GM12872 (cell line): ENCODE results near the gene GPR15.

ENCODE experiments used
- TF ChIP-seq, protein P1 (sequence below): IDR thresholded peaks from 3 replicates; pipeline ENCODE4 v1.5.1; 2011; ENCODE audit warnings: low read depth, mild to moderate bottlenecking, low read length, moderate library complexity; ENCODE audit not compliant: insufficient read depth

Gene GPR15

DNA sequence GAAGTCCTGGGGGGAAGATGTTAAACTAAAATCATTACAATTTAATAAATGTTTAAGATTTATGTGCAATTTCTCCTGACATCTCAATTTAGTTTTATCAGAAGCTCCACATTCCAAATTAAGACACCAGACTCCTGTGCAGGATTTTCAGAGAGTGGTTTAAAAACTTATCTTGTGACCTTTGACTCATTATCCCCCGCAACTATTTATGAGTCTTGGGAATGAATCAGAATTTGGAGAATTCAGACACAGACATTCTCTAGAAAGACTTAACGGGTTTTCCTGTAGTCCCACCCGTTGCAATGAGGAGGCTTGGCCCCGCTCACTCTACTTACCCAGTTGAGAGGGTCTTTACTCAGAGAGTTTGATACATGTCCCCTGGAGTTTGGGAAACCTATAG lies 27.2 kb upstream of the GPR15 start:
- TF ChIP-seq, protein P1, sequence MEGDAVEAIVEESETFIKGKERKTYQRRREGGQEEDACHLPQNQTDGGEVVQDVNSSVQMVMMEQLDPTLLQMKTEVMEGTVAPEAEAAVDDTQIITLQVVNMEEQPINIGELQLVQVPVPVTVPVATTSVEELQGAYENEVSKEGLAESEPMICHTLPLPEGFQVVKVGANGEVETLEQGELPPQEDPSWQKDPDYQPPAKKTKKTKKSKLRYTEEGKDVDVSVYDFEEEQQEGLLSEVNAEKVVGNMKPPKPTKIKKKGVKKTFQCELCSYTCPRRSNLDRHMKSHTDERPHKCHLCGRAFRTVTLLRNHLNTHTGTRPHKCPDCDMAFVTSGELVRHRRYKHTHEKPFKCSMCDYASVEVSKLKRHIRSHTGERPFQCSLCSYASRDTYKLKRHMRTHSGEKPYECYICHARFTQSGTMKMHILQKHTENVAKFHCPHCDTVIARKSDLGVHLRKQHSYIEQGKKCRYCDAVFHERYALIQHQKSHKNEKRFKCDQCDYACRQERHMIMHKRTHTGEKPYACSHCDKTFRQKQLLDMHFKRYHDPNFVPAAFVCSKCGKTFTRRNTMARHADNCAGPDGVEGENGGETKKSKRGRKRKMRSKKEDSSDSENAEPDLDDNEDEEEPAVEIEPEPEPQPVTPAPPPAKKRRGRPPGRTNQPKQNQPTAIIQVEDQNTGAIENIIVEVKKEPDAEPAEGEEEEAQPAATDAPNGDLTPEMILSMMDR: no peak

DNA sequence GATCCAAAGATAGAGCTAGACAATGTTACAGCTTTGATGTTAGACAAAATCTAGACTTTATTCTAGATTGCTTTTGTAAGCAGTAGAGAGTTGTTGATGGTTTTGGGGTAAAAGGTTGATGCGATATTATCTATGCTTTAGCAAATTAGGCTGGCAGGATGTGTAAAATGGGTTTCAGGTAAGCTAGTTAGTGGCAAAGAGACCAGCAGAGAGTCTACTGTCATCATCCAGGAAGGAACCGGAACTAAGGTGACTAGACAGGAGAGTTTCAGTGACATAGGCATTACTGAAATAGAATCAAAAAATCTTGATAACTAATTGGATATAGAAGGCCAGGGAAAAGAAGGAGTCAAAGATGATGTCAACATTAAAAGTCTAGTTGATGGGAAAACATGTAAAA lies 23.2 kb upstream of the GPR15 start:
- TF ChIP-seq, protein P1: no peak

DNA sequence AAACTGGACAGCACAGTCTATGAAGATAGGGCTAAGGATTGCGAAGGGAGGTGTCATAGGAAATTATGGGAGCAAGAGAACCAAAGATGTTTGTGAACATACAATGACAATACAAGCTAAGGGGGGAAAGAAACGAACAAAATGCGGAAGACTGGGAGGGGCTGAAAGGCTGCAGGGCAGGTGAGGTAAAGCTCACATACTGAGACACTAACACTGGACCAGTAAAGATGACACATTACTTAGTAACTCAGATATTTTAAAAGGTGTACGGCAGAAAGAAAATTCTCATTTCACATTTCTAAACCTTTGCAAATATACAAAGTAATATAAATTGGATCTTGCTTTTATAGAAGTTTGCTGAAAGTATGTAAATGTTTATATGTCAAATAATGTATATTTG lies 19.2 kb upstream of the GPR15 start:
- TF ChIP-seq, protein P1: no peak

DNA sequence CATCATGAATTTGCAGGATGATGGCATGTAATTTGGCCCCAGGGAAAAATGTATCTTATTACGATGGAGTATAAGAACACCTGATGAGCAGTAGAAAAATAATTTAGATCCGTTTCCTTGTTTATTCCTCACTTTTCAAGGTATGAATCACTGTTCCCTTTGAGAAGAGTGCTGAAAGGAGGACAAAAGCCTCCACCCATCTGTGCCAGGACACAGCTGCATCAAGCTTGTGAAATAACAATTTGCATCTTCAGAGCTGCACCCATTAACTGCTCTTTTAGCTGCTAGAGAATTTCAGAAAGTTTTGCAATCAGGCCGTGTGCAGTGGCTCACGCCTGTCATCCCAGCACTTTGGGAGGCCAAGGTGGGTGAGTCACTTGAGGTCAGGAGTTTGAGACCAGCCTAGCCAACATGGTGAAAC lies 18.7 kb upstream of the GPR15 start:
- TF ChIP-seq, protein P1: no peak

DNA sequence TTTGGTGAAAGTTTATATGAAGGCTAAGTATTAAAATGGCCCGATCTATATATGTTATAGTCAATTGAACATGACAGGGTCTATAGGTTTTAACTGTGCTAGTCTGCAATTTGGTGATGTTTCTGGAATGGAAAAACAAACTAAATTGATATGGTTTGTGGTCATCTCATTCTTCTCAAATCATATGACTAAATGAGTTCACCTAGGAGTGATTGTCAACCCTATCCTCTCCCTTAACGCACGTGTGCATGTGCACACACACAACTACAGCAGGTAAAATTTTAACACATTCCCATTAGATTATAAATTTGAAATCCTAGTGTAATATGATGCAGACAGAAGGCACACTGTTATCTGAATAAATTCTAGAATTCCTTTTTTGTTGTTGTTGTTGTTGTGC lies 18.0 kb upstream of the GPR15 start:
- TF ChIP-seq, protein P1: no peak

DNA sequence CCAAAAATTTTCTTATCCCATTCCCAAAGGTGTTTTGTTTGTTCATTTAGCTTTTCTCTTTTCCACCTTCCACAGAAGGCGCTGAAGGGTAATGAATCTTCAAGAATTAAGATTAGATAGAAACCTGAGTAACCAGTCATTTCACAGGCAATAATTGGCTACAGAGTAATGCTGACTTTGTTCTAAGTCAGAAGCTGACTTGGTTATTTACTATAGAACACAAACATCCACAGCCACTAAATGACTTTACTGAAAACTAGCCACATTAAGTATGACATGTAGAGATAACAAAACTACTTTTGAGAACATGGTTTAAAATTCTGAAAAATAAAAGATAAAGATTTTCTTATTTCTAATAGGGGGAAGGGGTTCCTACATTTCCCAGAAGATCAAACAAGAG lies 16.8 kb upstream of the GPR15 start:
- TF ChIP-seq, protein P1: no peak

DNA sequence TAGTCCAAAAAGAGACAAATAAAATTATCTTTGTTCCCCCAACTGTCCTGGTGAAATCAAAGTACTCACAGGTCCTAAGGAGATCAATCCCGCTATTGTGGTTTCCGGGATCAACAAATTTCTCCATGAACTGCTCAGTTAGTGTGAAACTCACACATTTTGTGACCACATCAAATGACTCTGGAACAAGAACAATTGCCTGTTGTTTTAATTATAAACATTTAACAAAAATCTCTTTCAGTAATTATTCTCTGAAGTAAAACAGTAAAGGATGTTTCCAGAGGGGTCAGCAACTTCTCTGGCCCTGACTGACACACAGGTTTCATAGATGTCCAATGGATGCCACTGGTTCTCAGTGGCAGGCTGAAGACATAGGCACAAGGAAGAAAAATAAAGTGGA lies 13.0 kb upstream of the GPR15 start:
- TF ChIP-seq, protein P1: no peak

DNA sequence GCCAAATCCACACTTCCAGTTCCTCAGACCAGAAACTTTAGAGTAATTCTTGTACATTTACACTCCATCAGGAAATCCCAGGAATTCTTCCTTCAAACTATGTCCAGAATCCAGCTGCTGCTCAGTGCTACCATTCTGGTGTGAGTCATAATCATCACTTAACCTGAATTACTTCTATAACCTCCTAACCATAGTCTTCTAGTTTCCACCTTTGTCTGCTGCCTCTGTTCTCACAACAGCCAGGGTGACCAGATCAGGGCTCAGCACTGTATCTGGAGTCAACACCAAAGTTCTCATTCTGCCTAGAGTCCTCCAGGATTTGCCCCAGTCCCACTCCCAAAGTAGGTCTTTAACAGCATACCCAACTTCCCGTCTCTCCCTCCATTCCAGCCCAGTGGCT lies 12.4 kb upstream of the GPR15 start:
- TF ChIP-seq, protein P1: no peak
